COR-L47 (cell line): Measurements from ENCODE around the gene ASB10.

Experiments
- DNase-seq: peaks from one replicate; lab custom pipeline; 2025; lab: John Stamatoyannopoulos, UW

Gene ASB10

GRCh38 chr7:151186640-151187408 lies at the start of gene ASB10:
Gene ASB10, minus strand, starts transcription at chr7:151187250. Its CDS starts 120 bp downstream, at chr7:151187130.
- DNase-seq, result no peak

- no peak for DNase-seq
Observed at GRCh38 chr7:151236406-151236805, 49.4 kb upstream of the ASB10 start.

- DNase-seq, result no peak
Observed at GRCh38 chr7:151235091-151235787, 48.2 kb upstream of the ASB10 start.

GRCh38 chr7:151233804-151234203 lies 46.8 kb upstream of the ASB10 start:
- no peak for DNase-seq

- DNase-seq, result peak; percentile 17
Observed at GRCh38 chr7:151232917-151233701, 46.1 kb upstream of the ASB10 start.

- peak; percentile 76 for DNase-seq
Observed at GRCh38 chr7:151232091-151232916, 45.3 kb upstream of the ASB10 start, which contains the start of gene CHPF2. Gene CHPF2, plus strand, starts transcription at chr7:151232483. Its CDS starts 1,529 bp downstream, at chr7:151234012.

- DNase-seq, result no peak
Observed at GRCh38 chr7:151231080-151231479, 44.0 kb upstream of the ASB10 start.

- no peak for DNase-seq
Observed at GRCh38 chr7:151229249-151229648, 42.2 kb upstream of the ASB10 start.

- no peak for DNase-seq
Observed at GRCh38 chr7:151228024-151228866, 41.2 kb upstream of the ASB10 start.

GRCh38 chr7:151226875-151227782 lies 40.1 kb upstream of the ASB10 start, which contains the start of gene ABCF2:
Gene ABCF2, minus strand, starts transcription at chr7:151227205. Its CDS starts 747 bp downstream, at chr7:151226458.
- peak; percentile 98 for DNase-seq

GRCh38 chr7:151226560-151226874 lies 39.5 kb upstream of the ASB10 start:
- no peak for DNase-seq

- DNase-seq, result no peak
Observed at GRCh38 chr7:151225948-151226510, 39.0 kb upstream of the ASB10 start.

GRCh38 chr7:151223728-151224127 lies 36.7 kb upstream of the ASB10 start:
- no peak for DNase-seq

GRCh38 chr7:151218170-151218569 lies 31.1 kb upstream of the ASB10 start:
- DNase-seq, result no peak

GRCh38 chr7:151215396-151215795 lies 28.3 kb upstream of the ASB10 start:
- no peak for DNase-seq

GRCh38 chr7:151213826-151214225 lies 26.8 kb upstream of the ASB10 start:
- DNase-seq, result no peak

- no peak for DNase-seq
Observed at GRCh38 chr7:151212626-151213025, 25.6 kb upstream of the ASB10 start.

- DNase-seq, result no peak
Observed at GRCh38 chr7:151211155-151211772, 24.2 kb upstream of the ASB10 start.
